MCF 10A (cell line): ENCODE results near the gene TMEFF2. TPM values are rescaled to one million over a fixed set of nuclear protein-coding genes. Genes with fewer than 3 reads are reported as not detected.

ENCODE experiments used
- BruUV-seq: library from RNA; stranded (reverse); fragments of 400-500 nt; replicated peaks from 2 replicates; lab custom pipeline; 2021; lab: Mats Ljungman, UMichigan
- CTCF ChIA-PET: fragments of 300-600 bp; sonication (Branson Sonifier 250); formaldehyde crosslinking; extraction: SDS; loops from one replicate; lab custom pipeline; 2021; ENCODE audit warnings: antibody characterized with exemption, inconsistent platforms; lab: Yijun Ruan, JAX
- POLR2A ChIA-PET: fragments of 300-600, 350-650 bp; sonication (Branson Sonifier 250); formaldehyde crosslinking; extraction: SDS; loops from one replicate; lab custom pipeline; 2020; ENCODE audit warnings: antibody characterized with exemption, inconsistent platforms; lab: Yijun Ruan, JAX
- DNase-seq: peaks from one replicate; pipeline ENCODE4 v3.0.0-alpha.2; 2018; ENCODE audit not compliant: unreplicated experiment
- H3K27ac Mint-ChIP-seq: one replicate; pipeline ENCODE4 v1.8.0; 2022; ENCODE audit warnings: mild to moderate bottlenecking, low read depth, mixed read lengths; ENCODE audit not compliant: unreplicated experiment
- H3K27me3 Mint-ChIP-seq: one replicate; pipeline ENCODE4 v1.8.0; 2022; ENCODE audit warnings: mixed read lengths; ENCODE audit not compliant: insufficient read depth, unreplicated experiment
- H3K36me3 Mint-ChIP-seq: one replicate; pipeline ENCODE4 v1.8.0; 2022; ENCODE audit warnings: mild to moderate bottlenecking, moderate library complexity, mixed read lengths; ENCODE audit not compliant: insufficient read depth, unreplicated experiment
- H3K4me1 Mint-ChIP-seq: one replicate; pipeline ENCODE4 v1.8.0; 2022; ENCODE audit warnings: mixed read lengths; ENCODE audit not compliant: insufficient read depth, unreplicated experiment
- H3K4me3 Mint-ChIP-seq: one replicate; pipeline ENCODE4 v1.8.0; 2022; ENCODE audit warnings: mild to moderate bottlenecking, moderate library complexity, mixed read lengths; ENCODE audit not compliant: unreplicated experiment
- H3K9me3 Mint-ChIP-seq: one replicate; pipeline ENCODE4 v1.8.0; 2022; ENCODE audit warnings: mixed read lengths; ENCODE audit not compliant: unreplicated experiment
- CTCF ChIP-seq: fragments of 200-600 bp; IDR thresholded peaks from one replicate; pipeline ENCODE4 v1.8.0; 2022; ENCODE audit warnings: antibody characterized with exemption, mild to moderate bottlenecking; ENCODE audit not compliant: unreplicated experiment
- intact Hi-C: fragments of 100-400 bp; cut with micrococcal nuclease; formaldehyde crosslinking; loops from 2 replicates; pipeline ENCODE4 v1.14.1; 2022
- total RNA-seq: library from RNA; stranded (reverse); gene quantifications from 2 replicates; pipeline ENCODE4 v1.2.3, GENCODE V29; 2022

TMEFF2 gene
- total RNA-seq, 1 experiment from 2014 or later = not detected

- POLR2A ChIA-PET = interaction anchor here (1.0 kb wide), 1 partner anchor 236 kb away, joined by 3 read pairs; no protein-coding TSS in a partner anchor
- DNase-seq = no peak
- Mint-ChIP-seq H3K9me3 (no peaks in the 10 kb centered on the region), H3K27me3 (no peaks in the 10 kb centered on the region), H3K4me3 (no peak overlapping the region), H3K27ac (no peak overlapping the region), H3K36me3 (no peaks in the 10 kb centered on the region), H3K4me1 (no peaks in the 10 kb centered on the region)
- CTCF ChIA-PET = interaction anchor here (0.6 to 5.4 kb wide), 4 partner anchors 9 to 374 kb away, joined by 3 to 55 read pairs (median 12); no protein-coding TSS in a partner anchor
- intact Hi-C loops = no loop called here
- no TSS peak for BruUV-seq
- no peak for TF ChIP-seq CTCF
These were observed 41.2 kb downstream of the TMEFF2 start for GRCh38 chr2:192153561-192153960.

- Mint-ChIP-seq H3K4me3 (no peak overlapping the region), H3K27me3 (no peaks in the 10 kb centered on the region), H3K27ac (no peak overlapping the region), H3K4me1 (no peaks in the 10 kb centered on the region), H3K36me3 (no peaks in the 10 kb centered on the region), H3K9me3 (no peaks in the 10 kb centered on the region)
- DNase-seq = no peak
- intact Hi-C loops = no loop called here
- CTCF ChIA-PET = no interaction called here
- no peak for TF ChIP-seq CTCF
- POLR2A ChIA-PET = interaction anchor here (1.0 kb wide), 1 partner anchor 305 kb away, joined by 3 read pairs; the partner anchor contains the start of gene CAVIN2
- BruUV-seq = no TSS peak
These were observed 42.9 kb downstream of the TMEFF2 start for GRCh38 chr2:192151853-192152252.

GRCh38 chr2:192150166-192150565, 44.6 kb downstream of the TMEFF2 start:
- CTCF ChIA-PET = no interaction called here
- Mint-ChIP-seq H3K4me3 (no peak overlapping the region), H3K36me3 (no peaks in the 10 kb centered on the region)

More at GRCh38 chr2:192150166-192150565, 44.6 kb downstream of the TMEFF2 start:
- Mint-ChIP-seq H3K27me3 (no peaks in the 10 kb centered on the region), H3K9me3 (no peaks in the 10 kb centered on the region), H3K4me1 (peaks cover 9% of the 10 kb centered on the region), H3K27ac (no peak overlapping the region)
- TF ChIP-seq CTCF = no peak
- no peak for DNase-seq
- intact Hi-C loops = no loop called here
- POLR2A ChIA-PET = no interaction called here
- no TSS peak for BruUV-seq
